ENCODE data around the gene SOBP.

- TF ChIP-seq CTCF (IDR thresholded peaks at IDR 0.05; ENCODE audit: low read depth, low read length) (no peak), EZH2phosphoT487 (IDR thresholded peaks at IDR 0.05; ENCODE audit: low read depth) (no peak)
Measured at GRCh38 chr6:107563694-107564588, 74.0 kb downstream of the SOBP start.
